ENCODE data around the gene EEF1AKMT3.
"Not testable (repeated sequence)": the region's sequence is repeated elsewhere in the genome, so short reads cannot be mapped to it uniquely, and the experiment has no call there.

EEF1AKMT3 gene

DNA sequence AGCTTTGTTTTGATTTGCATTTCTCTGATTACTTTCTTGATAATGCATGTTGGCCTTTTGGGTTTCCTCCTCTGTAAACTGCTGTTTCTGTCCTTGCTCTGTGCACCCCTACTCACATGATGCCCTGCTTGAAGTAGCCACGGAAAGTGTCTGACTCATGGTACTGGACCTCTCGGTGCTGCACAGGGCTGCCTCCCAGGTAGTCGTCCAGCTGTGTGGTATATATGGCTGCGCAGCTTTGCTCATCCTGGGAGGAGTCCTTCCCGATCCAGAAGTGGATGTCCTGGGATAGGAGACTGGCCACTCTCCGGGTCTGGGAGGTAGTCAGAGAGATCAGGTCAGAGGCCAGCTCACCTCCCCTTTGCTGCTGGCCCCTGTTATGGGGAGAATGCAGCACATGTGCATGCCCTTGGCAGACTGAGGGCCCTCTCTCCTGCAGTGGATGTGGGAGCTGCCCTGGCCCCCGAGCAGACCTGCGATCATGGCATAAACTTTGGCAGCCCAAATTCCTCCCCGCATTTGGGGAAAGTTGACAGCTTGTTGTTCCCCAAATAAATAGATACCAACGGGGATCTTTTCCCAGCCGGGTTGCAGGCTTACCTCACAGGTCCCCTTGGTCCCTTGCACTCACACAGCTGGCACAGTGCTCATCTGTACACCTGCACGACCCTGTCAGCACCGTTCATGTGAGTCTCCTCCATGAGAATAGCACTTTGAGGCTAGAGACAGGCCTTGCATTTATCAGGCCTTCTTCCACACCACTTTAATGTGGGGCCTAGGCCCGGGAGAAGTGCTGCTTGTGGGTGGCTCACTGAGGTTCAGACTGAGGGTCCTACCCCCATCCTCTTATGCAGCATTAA, 40.9 kb downstream of the EEF1AKMT3 start:
- H3K9me3 Mint-ChIP-seq, result no peaks in the 10 kb centered on the region
- H3K36me3 Mint-ChIP-seq (ENCODE audit: low read depth), result peaks cover 2% of the 10 kb centered on the region
- H3K27me3 Mint-ChIP-seq (ENCODE audit: low read depth), result no peaks in the 10 kb centered on the region
- DNase-seq (ENCODE audit: low spot score), result no peak
- H3K4me3 Mint-ChIP-seq, result no peak overlapping the region
- H3K4me1 Mint-ChIP-seq (ENCODE audit: low read depth), result peaks cover 7% of the 10 kb centered on the region
- no peak overlapping the region for H3K27ac Mint-ChIP-seq

DNA sequence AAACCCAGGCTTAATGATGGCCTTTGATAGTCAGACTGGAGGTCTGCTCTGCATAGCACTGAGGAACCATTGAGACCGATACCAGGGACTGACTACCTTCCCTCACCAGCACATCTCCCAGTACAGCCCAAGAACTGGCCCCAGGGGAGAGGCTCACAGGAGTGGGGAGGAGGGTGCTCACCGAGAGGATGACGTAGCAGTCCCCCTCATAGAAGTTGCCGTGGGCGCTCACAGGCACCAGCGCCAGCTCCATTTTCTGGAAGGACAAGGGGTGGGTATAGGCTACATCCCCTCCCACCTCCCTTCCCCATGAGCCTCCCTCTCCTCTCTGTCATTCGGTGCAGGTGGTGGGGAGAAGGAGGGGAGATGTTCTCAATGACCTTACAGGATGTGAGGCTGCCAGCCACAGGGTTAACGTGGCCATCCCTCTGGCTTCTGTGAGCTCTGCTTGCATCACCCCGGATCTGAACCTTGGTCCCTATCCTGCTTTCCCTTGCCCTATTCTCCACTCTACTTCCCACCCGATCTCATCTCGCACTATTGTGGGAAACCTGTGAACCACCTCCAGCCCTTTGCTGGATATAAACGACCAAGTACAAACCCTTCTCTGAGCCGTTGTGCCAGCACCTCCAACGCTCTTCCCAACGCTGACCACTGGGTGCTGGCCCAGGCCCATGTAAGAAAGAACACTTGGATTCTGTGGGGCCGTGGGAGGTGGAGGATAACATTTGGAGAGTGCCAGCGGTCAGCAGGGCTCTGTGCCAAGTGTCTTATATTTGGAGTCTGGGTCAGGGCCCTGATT, 41.8 kb downstream of the EEF1AKMT3 start:
- H3K9me3 Mint-ChIP-seq, result no peaks in the 10 kb centered on the region
- H3K36me3 Mint-ChIP-seq (ENCODE audit: low read depth), result peaks cover 7% of the 10 kb centered on the region
- no peaks in the 10 kb centered on the region for H3K27me3 Mint-ChIP-seq (ENCODE audit: low read depth)
- H3K4me1 Mint-ChIP-seq (ENCODE audit: low read depth), result peaks cover 7% of the 10 kb centered on the region
- no peak overlapping the region for H3K4me3 Mint-ChIP-seq
- no peak overlapping the region for H3K27ac Mint-ChIP-seq
- no peak for DNase-seq (ENCODE audit: low spot score)

- peaks cover 7% of the 10 kb centered on the region for H3K4me1 Mint-ChIP-seq (ENCODE audit: low read depth)
- no peaks in the 10 kb centered on the region for H3K27me3 Mint-ChIP-seq (ENCODE audit: low read depth)
- H3K9me3 Mint-ChIP-seq, result no peaks in the 10 kb centered on the region
- H3K36me3 Mint-ChIP-seq (ENCODE audit: low read depth), result peaks cover 7% of the 10 kb centered on the region
- H3K4me3 Mint-ChIP-seq, result no peak overlapping the region
- no peak for DNase-seq (ENCODE audit: low spot score)
- H3K27ac Mint-ChIP-seq, result no peak overlapping the region
These were observed 43.0 kb downstream of the EEF1AKMT3 start for GRCh38 chr12:57815177-57816000.

- Mint-ChIP-seq H3K9me3 (no peaks in the 10 kb centered on the region), H3K4me3 (no peak overlapping the region), H3K4me1 (ENCODE audit: low read depth) (peaks cover 7% of the 10 kb centered on the region), H3K36me3 (ENCODE audit: low read depth) (peaks cover 15% of the 10 kb centered on the region), H3K27me3 (ENCODE audit: low read depth) (no peaks in the 10 kb centered on the region), H3K27ac (no peak overlapping the region)
- DNase-seq (ENCODE audit: low spot score), result no peak
These were observed 43.8 kb downstream of the EEF1AKMT3 start for GRCh38 chr12:57816001-57816854.

- Mint-ChIP-seq H3K4me1 (ENCODE audit: low read depth) (peaks cover 7% of the 10 kb centered on the region), H3K27me3 (ENCODE audit: low read depth) (no peaks in the 10 kb centered on the region), H3K4me3 (no peak overlapping the region), H3K27ac (no peak overlapping the region), H3K36me3 (ENCODE audit: low read depth) (peaks cover 15% of the 10 kb centered on the region), H3K9me3 (no peaks in the 10 kb centered on the region)
- no peak for DNase-seq (ENCODE audit: low spot score)
These were observed 44.4 kb downstream of the EEF1AKMT3 start for GRCh38 chr12:57816855-57817151.

GRCh38 chr12:57817261-57817989, 45.0 kb downstream of the EEF1AKMT3 start:
- Mint-ChIP-seq H3K9me3 (no peaks in the 10 kb centered on the region), H3K4me1 (ENCODE audit: low read depth) (peaks cover 7% of the 10 kb centered on the region), H3K27me3 (ENCODE audit: low read depth) (no peaks in the 10 kb centered on the region), H3K27ac (no peak overlapping the region), H3K36me3 (ENCODE audit: low read depth) (peaks cover 19% of the 10 kb centered on the region), H3K4me3 (no peak overlapping the region)
- no peak for DNase-seq (ENCODE audit: low spot score)

GRCh38 chr12:57817990-57818331, 45.5 kb downstream of the EEF1AKMT3 start:
- H3K4me1 Mint-ChIP-seq (ENCODE audit: low read depth); H3K4me3 Mint-ChIP-seq; H3K27ac Mint-ChIP-seq; H3K9me3 Mint-ChIP-seq; H3K27me3 Mint-ChIP-seq (ENCODE audit: low read depth); DNase-seq (ENCODE audit: low spot score): not testable (repeated sequence)
- H3K36me3 Mint-ChIP-seq (ENCODE audit: low read depth), result peaks cover 24% of the 10 kb centered on the region

DNA sequence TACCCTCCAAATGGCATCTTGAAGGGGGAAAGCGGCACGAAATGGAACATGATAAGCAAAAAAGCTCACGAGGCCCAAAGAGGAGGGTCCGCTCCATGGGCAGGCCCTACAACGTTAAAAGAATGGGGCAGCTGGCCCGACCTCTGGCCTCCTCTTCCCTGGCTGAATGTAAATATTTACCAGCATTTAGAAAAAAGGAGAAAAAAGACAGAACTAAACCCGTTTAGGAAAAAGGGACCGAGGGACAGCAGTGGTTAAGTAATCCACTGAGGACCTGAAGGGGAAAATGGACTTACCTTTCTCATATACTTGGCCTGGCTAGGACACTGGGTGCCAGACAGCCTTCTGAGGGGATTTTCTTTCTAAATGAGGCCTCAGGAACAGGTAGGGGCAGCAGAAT, 47.7 kb downstream of the EEF1AKMT3 start:
- H3K9me3 Mint-ChIP-seq, result not testable (repeated sequence)

GRCh38 chr12:57821015-57821414, 48.6 kb downstream of the EEF1AKMT3 start:
- not testable (repeated sequence) for H3K9me3 Mint-ChIP-seq; H3K4me3 Mint-ChIP-seq; H3K4me1 Mint-ChIP-seq (ENCODE audit: low read depth); DNase-seq (ENCODE audit: low spot score); H3K27ac Mint-ChIP-seq; H3K27me3 Mint-ChIP-seq (ENCODE audit: low read depth)
- H3K36me3 Mint-ChIP-seq (ENCODE audit: low read depth), result peaks cover 46% of the 10 kb centered on the region

More for the DNA sequence above, 47.7 kb downstream of the EEF1AKMT3 start:
- H3K36me3 Mint-ChIP-seq (ENCODE audit: low read depth), result peaks cover 40% of the 10 kb centered on the region
- not testable (repeated sequence) for H3K4me3 Mint-ChIP-seq; H3K27me3 Mint-ChIP-seq (ENCODE audit: low read depth); DNase-seq (ENCODE audit: low spot score); H3K4me1 Mint-ChIP-seq (ENCODE audit: low read depth); H3K27ac Mint-ChIP-seq

- no peaks in the 10 kb centered on the region for H3K4me1 Mint-ChIP-seq (ENCODE audit: low read depth)
- no peaks in the 10 kb centered on the region for H3K9me3 Mint-ChIP-seq
- no peak overlapping the region for H3K4me3 Mint-ChIP-seq
- no peak overlapping the region for H3K27ac Mint-ChIP-seq
- no peak for DNase-seq (ENCODE audit: low spot score)
- no peaks in the 10 kb centered on the region for H3K27me3 Mint-ChIP-seq (ENCODE audit: low read depth)
- peaks cover 49% of the 10 kb centered on the region for H3K36me3 Mint-ChIP-seq (ENCODE audit: low read depth)
These were observed 49.2 kb downstream of the EEF1AKMT3 start for GRCh38 chr12:57821474-57822214.

GRCh38 chr12:57822392-57823130, 50.1 kb downstream of the EEF1AKMT3 start:
- no peaks in the 10 kb centered on the region for H3K27me3 Mint-ChIP-seq (ENCODE audit: low read depth)
- no peak overlapping the region for H3K27ac Mint-ChIP-seq
- no peaks in the 10 kb centered on the region for H3K9me3 Mint-ChIP-seq
- peaks cover 57% of the 10 kb centered on the region for H3K36me3 Mint-ChIP-seq (ENCODE audit: low read depth)
- no peak for DNase-seq (ENCODE audit: low spot score)
- no peak overlapping the region for H3K4me3 Mint-ChIP-seq
- H3K4me1 Mint-ChIP-seq (ENCODE audit: low read depth), result no peaks in the 10 kb centered on the region
